Measurements from ENCODE around the gene PPIP5K2.

The PPIP5K2 gene

DNA sequence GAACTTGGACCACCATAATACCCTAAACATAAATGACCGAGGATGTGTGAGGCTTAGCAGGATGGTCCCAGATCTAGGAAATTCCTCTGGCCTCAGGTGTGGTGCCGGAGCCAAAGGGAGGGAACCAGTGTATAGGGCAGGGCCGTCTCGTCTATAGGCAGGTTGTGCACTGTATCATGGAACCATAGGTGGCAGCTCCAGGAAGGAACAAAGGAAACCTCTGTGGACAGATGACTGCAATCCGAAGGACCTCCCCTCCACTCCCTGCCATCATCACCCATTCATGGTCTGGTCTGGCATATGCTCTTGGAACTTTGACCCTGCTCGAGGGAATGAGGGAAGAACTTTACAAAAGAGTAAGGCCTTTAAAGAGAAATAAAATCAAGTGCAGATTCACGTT lies 135.6 kb downstream of the PPIP5K2 start:
- DNase-seq: no peak

DNA sequence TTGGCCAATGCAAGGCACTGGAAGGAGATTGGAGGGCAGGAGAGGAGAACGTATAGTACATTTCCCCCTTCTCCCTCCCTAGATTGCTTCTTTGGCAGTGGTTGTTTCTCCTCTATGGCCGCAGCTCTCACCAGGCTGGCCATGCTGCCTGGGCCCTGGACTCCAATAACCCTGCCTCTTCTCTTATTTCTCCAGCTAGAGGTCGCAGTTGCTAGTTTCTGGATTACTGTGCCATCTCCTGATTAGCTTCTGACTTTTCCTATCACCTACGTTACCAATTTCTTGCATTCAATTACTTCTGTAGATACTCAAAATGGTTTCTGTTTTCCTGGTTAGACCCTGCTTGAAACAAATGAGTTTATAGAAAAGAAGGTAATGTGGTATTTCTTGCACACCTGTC lies 136.1 kb downstream of the PPIP5K2 start:
- DNase-seq: no peak

DNA sequence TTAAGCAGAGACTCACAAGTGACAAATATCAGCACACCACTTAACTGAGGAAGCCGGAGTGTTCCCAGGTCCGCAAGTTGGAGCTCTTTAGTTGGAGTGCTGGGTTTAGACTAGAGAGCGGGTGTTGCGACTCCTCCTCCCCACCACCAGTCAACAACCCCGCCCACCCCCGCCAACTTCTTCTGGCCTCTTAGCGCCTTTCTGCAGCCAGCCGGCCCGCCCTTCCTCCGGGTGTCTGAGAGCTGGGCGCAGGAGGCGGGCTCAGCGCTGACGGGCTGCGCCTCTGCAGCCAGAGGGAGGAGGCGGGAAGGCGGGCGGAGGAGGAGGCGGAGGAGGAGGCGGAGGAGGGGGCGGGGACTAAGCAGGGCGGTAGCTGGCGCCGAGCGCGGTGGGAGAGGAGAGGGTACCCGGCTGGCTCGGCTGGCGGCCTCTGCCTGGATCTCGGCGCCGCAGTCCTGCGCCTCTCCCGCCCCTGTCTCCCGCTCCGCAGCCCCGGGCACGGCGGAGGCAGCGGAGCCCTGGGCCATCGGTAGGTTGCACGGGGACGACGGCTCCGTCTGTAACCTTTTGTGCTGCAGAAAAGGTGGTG lies 138.4 kb downstream of the PPIP5K2 start, which contains the start of gene MACIR:
Gene MACIR (plus strand): TSS at position 396 of the 589 bp plus-strand sequence. CDS start 17,157 bp downstream, outside the sequence.
- DNase-seq: peak; percentile 92

DNA sequence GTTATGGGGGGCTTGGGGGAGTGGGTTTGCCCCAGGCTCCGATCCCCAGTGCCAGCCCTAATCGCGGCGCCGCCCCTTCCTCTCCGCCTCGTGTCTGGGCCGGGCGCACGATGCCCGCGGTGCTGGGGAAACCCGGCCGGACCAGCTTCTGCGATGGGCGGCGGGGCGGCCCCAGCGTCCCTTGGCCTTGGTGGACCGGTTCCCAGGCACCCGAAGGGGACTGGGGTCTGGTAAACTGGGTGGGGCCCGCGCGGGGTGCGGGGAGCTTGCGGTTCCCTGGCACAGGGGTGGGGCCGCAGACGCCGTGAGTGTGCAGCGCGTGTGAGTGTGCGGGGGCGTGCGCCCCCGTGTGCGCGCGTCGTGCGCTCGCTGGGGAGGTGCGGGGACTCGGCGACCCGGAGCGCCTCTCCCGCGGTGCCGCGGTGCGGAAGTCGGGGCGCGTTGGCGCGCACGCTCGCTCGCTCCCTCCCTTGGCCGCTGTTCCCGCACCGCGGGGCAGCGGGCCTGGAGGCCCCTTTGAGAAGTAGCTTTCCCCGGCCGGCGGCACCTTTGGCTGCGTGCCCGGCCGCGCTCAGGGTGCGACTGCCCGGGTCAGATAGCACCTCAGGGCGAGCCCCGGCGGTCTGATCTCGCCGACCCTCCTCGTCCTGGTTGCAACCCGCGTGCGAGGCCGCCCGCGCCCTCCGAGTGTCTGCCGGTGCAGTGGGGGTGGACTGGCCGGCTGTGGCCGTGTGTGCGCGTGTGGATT lies 139.0 kb downstream of the PPIP5K2 start:
- peak; percentile 67 for DNase-seq

DNA sequence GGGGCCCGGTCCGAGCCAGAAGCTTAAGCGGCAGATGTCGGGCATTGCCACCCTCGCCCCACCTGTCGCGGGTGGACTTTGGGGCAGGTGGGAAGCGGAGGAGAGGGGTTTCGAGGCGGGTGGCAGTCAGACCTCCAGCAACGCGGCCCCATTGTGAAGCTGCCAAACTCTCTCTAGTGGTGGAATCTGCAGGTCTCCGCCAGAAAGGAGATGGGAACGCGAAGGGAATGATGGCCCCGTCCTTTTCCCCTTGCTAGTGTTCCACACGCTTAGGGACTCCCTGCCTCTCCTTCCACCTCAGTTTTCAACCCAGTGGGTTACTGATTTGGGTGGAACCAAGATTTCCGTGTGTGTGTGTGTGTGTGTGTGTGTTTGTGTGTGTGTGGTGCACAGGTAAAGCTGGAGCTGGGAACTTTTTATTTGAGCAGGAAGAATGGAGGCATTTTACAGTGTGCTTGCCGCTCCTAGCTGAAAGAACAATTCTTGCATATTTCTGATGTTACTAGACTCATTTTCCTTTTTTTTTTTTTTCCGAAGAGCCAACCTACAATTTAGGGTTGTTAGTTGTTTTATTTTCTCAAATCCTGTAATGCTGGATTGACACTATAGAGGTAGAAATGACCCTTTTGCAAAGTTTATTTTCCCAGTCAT lies 139.7 kb downstream of the PPIP5K2 start:
- DNase-seq: peak; percentile 35

DNA sequence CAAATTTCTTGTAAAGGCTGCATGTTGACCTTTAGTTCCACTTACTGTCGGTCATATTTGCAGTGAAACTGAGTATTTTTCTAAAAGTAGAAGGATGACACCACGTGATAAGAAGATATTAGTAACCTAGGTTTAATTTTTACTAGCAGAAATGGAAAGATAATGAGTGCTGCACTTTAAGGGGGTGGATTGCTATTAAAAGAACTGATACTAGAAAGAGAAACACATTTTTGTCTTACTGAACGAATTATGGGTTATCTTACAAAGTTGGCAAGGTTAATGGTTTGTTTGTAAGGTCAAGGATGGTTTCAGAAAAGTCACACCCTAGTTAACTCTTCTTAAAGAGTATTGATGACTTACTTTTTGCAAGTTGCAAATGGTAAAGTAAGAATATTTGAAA lies 140.8 kb downstream of the PPIP5K2 start:
- DNase-seq: no peak
